ENCODE results near the gene OGDH.

OGDH gene

DNA sequence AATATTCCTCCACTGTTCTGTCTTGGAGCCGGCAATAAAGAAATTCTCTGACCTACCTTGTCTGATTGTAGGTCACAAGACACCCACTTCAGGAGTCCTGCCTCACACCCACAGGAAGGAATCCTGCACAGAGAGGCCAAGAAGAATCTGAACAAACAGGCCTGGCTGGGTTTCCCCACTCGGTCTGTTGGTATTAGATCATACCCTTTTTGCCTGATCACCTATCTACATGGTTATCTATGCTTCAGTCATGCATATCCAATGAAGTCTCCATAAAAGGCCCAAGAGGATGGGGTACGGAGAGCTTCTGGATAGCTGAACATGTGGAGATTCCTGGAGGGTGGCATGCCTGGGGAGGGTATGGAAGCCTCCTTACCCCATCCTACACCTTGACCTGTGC is 12.3 kb downstream of the OGDH start:
- DNase-seq, result no peak

DNA sequence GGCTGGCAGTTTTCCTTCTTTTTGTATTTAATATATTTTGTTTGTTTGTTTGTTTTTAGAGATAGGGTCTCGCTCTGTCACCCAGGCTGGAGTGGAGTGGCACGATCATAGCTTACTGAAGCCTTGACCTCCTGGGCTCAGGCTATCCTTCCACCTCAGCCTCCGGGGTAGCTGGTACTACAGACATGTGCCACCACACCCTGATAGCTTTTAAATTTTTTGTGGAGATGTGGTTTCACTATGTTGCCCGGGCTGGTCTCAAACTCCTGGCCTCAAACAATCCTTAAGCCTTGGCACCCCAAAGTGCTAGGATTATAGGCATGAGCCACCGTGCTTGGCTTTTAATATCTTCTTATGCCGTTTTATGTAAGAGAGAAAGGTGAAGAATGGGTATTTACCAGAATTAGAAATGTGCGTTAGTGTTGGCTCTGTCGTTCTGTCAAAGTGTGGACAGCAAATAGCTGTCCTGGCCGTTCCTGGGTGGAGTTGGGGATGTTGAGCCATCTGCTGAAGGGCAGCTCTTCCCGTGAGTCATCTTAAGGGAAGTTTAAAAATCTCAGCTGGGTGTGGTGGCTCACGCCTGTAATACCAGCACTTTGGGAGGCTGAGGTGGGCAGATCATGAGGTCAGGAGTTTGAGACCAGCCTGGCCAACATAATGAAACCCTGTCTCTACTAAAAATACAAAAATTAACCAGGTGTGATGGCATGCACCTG is 14.8 kb downstream of the OGDH start:
- DNase-seq, result no peak

DNA sequence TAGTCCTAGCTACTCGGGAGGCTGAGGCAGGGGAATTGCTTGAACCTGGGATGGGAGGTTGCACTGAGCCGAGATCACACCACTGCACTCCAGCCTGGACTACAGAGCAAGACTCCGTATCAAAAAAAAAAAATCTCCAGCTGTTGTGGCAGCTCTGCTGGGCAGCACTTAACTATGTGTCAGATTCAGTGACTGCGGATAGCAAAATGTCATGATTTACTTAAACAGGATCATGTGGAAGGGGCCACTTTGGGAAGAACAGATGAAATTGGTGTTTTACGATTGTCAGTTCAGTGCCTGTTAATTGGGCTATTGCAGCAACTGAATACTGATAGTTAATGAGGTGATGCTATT is 15.3 kb downstream of the OGDH start:
- DNase-seq, result no peak

DNA sequence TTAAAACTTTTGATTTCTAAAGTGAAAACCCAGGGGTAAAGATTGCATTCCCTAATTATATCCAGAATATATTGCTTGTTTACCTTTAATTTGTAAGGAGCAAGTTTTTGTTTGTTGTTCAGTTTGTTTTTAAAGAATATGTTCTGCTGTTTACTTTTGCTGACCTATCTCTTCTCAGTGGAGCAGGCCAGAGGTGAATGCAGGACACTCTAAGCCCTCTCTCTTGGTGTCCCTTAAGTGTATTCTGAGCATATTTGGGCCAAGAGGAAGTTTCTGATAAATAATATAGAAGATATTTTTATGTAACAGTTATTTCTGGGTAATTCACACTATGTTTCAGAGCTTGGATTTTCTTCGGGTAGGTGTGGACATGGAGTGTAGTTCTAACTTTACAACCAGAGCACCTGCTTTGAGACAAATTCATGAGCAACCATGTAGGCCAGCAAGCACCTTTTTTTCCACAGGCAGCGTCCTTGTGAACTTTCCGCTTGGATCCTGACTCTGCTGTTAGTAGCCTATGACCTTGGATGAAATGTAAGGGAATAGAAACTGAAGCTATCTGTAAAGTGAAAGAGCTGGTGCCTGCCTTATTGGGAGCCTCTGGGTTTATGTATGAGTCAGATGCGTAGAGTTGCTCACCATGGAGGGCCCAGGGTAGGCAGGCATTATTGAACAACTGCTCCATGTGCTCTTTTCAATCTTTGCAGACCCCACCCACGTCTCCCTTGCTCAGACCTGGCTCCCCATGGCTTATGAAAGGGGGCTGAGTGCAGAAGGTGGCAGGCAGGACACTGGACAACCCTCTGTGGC is 16.1 kb downstream of the OGDH start:
- no peak for DNase-seq

DNA sequence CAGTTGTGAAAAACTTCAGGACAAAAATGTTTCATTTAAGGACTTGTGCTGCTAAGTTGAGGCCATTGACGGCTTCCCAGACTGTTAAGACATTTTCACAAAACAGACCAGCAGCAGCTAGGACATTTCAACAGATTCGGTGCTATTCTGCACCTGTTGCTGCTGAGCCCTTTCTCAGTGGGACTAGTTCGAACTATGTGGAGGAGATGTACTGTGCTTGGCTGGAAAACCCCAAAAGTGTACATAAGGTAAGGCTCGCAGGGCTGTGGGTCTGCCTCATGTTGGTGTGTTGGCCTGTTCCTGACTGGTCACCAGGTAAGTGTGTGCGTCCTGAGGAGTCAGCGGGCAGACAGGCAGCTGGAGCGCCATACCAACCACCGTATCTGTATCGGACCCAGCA is 17.9 kb downstream of the OGDH start:
- DNase-seq, result no peak

DNA sequence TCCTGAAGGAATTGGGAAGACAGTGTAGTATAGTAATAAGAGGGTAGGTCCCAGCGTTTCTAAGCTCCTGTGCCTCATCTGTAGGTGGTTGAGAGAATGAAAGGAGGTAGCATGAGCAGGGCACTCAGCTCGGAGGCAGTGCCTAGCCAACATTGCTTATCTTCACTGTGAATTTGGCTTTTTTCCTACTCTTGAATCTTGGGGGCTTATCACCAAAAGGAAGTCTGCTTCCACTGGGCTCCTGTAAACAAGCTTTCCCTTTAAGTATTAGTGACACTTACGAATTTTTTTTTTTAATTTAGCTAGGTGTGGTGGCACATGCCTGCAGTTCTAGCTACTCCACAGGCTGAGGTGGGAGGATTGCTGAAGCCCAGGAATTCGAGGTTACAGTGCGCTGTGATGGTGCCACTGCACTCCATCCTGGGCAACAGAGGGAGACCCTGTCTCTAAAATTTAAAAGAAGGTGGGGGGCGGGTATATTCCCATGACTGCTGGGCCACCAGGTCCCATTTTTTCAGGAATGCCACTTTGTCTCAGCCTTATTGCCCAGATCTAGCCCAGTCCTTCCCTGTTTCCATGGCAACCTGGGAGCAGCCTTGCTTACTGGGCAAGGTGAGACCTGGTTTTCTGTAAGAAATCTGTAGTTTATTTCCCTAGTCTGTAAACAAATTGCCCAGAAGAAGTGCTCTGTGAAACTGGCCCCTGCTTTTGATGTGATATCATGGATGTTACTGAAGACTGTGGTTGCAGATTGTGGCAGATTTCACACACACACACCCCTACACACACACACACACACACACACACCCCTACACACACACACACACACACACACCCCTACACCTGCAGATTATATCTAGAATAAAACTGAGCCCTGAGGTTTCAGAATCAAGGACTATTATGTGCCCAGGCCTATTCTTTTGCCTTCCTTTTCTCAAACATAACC is 19.4 kb downstream of the OGDH start:
- no peak for DNase-seq

DNA sequence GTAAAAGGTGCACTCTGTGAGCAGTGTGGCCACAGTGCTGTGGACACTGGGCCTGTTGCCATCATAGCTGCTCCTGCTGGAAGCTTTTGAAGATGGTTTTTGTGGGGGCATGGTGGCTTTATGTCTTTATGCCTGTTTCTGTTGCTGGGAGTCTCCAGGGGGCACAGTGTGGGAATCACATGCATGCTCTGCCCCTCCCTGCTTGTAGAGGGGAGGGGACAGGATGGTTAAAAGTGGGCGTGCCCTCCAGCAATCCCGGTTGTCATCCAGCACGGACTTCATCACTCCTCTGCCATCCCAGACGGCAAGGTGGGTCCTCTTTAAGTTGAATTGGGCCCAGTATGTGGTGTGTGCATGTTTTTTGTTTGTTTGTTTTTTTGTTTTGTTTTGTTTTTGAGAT is 20.2 kb downstream of the OGDH start:
- no peak for DNase-seq

DNA sequence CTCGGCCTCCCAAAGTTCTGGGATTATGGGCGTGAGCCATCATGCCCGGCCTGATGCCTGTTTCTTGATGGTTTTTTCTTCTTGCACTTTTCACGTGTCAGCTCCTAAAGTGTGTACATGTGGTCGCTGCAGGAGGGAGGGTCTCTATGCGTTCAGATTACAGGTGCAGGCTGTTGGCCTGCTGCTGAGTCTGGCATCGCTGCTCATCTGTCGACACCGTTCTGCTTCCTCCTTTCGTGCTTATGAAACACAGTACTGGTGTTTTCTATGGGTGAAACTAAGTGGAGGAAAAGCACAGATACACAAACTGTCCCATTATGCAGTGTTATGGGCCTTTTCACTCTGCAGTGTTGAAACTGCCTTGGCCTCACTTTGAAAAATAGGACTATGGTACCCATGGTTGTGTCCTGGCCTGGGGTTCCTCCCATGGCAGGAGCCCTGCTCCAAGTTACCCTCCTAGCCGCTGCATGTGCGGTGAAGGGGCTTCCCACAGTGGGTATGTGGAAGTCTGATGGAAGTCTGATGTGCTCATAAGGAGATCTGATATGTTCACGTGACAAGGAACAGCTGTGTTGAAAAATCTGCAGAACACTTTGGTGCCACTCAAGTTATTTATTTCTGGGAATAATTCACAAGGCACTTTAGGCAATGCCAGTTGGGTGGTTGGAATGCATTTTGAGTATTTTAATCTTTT is 23.5 kb downstream of the OGDH start:
- DNase-seq, result no peak

DNA sequence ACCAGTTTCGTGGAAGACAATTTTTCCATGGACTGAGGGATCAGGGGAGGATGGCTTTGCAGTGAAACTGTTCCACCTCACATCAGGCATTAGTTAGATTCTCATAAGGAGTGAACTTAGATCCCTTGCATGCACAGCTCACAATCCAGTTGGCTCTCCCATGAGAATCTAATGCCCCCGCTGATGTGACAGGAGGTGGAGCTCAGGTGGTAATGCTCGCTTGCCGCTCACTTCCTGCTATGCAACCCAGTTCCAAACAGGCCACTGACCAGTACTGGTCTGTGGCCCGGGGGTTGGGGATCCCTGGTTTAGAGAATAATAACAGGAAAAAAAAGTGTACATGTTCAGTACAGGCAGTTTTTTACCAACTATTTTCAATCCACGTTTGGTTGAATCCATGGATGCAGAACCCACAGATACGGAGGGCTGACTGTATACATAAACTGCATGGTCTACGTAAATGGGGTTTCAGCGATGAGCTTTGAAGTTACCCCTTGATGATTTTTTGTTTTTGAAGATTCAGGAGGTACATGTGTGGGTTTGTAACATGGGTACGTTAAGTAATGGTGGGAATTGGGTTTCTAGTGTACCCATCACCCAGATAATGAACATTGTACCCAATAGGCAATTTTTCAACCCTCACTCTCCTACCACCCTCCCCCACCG is 24.5 kb downstream of the OGDH start:
- DNase-seq, result no peak

DNA sequence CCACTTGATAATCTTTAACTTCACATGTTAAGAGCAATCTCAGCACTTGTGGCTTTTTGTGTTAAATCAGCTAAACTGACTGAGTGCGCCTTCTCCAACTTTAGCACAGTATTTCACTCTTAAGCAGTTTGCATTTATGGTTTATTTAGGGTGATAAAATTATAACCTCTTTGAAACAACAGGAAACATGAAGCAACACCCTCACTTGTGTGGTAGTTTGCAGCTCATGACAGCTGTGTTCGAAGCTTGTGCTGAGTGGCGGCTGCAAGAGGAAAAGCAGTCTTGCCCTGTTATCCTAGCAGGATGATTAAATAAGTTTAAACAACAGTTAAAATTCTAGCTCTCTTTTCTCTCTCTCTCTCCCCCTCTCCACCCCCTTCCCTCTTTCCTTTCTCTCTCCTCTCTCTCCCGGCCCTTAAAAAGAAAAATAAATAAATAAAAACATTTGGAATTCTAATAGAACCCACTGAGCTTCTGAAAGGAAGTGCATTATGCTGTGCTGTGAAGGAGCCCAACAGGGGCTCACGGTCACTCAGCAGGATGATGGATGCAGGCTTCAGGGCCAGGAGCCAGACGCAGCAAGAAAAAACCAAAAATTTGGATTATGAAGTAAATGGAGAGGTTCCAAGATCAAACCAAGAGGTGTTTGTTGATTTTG is 25.2 kb downstream of the OGDH start:
- peak; percentile 4 for DNase-seq

DNA sequence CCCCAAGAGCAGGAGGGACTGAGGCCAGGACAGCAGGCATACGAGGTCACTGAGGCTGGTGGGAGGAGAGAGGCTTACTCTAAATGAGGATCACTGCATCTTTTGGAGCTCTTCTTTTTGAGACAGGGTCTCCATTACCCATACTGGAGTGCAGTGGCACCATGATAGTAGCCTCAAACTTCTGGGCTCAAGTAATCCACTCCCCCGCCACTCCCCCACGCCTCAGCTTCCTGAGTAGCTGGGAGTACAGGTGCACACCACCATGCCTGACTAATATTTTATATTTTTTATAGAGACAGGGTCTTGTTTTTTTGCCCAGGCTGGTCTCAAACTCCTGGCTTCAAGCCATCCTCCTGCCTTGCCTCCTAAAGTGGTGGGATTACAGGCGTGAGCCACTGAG is 25.8 kb downstream of the OGDH start:
- no peak for DNase-seq

DNA sequence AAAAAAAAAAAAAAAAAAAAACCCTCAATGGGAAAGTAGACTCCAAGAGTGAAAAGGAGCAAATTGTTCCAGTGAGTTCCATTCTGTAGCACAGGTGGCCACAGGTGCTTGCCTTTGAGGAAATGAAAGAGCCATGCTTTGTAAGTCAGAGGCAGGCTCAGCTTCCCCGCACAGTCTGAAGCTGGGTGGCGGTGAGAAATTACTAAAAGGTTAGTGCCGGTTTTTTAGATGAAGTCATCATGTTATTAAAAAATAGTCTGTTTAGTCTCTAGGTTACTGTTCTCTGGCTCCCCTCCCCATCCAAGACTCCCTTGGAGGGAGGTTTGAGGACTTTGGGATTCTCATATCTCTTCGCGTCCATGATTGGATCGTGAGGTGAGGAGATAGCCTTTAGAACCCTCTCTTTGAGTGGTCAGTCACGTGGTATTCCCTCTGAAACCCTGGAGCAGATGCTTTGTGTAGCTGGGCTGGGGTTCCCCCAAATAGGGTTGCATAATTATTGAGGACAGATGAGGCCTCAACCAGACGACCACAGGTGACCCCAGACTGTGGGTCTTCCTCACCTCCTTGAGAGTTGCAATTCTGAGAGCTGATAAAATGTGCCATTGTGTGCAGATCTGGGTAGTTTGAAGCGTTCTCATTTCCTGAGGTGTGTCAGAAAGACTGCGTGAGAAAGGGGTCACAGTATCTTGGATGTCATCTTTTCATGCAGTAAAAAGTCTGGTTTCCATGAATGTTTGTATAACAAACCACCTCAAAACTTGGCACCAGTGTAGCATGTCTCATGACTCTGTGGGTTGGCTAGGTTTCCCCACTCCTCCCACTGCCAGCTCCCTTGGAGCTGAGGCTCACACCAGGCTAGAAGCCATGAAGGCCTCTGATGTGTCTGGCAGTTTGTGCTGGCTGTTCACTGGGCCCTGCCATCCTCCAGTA is 27.1 kb downstream of the OGDH start:
- DNase-seq, result no peak

DNA sequence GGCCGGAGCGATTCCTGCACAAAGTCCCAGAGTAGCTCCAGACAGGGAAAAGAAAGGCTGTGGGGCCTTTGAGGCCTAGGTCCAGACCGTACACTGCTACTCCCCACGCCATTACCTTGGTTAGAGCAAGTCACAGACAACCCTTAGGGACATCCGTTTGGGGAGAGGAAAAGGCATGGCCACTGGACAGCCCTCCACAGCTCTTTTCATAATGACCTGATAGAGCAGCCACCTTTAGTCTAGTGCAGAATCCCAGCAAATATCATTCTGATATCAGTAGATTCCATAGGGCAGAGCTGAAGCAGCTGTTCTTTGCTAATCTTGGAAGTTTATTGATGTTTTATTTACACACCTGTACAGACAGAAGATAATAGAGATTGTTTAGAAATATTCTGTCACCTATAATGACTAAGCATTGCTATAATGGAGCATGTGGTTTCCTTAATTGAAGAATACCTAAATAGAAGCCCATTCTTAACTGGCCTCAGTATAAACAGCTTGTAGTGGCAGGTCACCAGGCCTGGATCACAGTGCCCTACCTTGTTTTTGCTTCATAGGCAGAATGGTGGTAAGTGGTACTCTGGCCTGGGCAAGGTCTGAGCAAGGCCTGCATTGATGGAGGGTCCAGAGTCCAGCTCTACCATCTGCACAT is 27.9 kb downstream of the OGDH start:
- no peak for DNase-seq

DNA sequence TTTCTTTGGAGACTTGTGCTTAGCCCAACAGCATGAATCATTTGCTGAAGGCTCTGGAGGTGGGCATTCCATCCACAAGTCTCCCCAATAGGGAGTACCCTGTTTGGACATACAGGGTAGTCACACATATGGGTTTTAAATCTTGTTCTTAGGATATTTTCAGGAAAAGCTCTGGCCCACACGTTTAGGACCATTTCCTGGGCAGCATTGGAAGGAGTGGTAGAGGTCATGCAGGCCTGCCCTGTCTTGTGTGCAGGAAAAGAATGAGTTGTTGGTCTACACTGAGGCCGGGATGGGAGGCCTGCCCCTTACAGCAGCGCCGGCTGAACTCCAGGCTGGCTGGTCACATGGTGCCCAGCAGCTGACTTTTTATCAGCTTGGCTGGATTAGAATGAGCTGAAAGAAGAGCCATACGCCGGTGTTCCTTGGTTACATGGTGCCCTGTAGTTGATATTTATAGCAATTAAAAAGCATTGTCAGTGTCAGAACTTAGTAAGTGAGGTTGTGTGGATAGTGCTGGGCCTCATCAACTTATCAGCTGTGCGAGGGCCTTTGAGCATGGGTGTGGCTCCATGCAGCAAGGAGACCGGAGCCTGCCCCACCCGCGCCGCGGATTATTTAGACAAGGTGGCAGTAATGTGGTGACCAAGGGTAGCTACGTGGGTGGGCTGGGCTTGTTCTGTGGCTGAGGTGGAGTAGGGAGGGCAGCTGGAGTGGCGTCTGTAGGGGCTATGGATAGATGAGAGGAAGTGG is 28.6 kb downstream of the OGDH start:
- DNase-seq, result no peak

DNA sequence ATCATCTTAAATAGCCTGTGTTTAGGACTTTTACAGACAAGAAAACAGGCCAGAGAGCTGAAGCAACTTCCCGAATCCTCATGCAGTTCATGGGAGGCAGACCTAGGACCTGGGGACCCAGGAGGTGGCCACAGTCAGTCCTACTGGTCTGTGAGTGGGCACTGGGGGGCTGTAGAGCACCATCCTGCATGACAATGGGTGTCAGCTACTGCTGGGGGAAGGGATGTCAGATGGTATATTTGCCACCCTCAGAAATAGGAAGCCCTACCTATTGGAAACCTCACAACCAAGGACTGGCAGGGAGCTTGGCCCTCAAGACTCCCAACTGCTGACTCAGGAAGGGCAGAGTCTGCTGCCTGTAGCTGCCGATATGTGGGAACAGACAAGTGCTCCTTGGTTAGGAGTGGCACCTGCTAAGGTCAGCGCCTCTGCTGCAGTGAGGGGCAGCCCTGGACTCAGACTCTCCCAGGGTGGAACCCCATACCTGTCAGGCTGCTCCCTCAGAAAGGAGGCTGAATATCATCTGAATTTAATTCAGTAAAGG is 29.7 kb downstream of the OGDH start:
- DNase-seq, result no peak

DNA sequence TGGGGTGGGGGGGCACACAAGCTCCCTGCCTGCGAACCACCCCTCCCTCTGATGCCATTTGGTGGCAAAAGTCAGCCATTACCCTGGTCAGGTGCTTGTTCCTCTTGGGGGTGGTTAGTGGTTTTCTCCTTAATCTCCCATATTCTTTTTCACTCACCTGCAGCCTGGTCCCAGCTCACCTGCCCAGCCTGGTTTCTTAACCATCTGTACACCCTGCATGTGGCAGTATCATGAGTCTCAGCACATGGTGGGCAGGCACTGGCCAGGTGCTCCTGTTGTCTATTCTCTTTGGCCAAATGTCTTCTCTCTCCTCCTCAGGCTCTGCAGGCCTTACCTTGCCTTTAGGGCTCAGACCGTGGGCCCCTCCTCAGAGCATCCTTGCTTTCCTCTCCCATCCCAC is 30.5 kb downstream of the OGDH start:
- DNase-seq, result no peak

DNA sequence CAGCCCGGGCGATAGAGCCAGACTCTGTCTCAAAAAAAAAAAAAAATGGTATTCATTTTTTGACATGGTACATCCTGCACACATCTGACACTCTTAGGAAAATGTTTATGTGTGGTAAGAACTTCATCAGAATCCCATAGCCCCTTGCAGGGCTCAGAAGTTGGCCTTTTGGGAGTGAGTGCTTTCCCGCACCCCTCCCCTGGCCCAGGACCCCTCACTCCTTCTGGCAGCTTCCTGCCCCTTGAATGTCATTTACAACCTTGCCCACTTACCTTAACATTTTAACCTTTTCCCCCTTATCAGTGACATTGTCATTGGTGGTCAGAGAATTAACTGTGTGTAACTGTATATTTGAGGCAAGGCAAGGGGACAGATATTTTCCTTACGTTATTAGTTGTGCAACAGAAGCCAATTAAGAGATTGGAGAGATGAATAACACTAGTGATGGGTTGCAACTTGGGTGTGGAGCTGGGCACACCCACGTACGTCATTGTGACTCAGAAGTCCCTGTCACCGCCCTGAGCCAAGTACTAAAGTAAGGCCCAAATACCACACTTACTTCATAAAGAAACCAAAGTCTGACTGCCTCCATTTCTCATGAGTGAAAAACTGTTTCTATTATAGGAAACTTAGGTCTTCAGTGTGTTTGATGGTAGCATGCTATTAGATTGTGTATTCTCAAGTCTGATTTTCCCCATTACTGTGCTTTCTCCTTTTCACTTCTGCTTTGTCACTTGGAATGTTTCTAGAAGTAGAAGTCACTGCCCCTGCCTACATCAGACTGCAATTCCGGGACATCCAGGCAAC is 31.6 kb downstream of the OGDH start:
- DNase-seq, result no peak
